ENCODE data around the gene ATP5F1C. TPM values are rescaled to one million over a fixed set of nuclear protein-coding genes. Genes with fewer than 3 reads are reported as not detected.
A peak's percentile ranks its signal among the peaks of the same experiment; 100 is the strongest.
"Not testable (repeated sequence)": the region's sequence is repeated elsewhere in the genome, so short reads cannot be mapped to it uniquely, and the experiment has no call there.

ATP5F1C gene
- total RNA-seq (254 TPM), polyA plus RNA-seq (262 TPM)

DNA sequence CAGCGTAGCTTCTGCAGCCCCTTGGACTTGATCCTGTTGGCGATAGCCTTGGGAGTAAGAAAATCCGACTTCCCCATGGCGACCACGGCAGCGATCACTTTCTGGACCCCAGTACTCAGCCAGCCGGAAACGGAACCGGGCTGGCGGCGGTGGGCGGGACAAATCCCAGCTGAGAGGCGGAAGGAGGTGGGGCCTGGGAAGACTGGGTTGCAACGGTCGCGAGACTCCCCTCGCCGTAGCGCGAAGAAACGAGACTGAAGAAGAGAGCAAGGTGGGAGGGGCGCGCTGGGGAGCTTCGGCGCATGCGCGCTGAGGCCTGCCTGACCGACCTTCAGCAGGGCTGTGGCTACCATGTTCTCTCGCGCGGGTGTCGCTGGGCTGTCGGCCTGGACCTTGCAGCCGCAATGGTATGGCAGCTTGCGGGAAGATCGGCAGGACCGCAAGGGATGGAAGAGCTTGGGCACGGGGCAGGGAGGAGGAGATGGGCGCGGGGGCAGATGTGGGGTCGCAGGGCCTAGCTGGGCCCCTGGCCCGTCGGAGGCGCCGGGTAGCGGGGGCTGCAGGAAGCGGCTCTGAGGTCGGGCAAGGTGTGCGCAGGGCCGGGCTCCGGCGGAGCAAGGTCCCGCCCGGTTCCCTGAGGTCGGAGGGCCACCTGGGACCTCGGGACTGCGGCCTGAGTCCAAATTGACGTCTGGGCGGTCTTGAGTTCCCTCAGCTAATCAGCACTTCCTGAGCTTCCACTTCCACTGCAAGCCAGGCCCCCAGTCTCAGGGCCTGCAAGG, at the start of gene ATP5F1C, which contains the start of gene KIN:
Gene ATP5F1C (plus strand): TSS at position 321 of the 782 bp plus-strand sequence. CDS start 31 bp downstream, at position 352.
Gene KIN (minus strand): TSS at position 137 of the 782 bp plus-strand sequence. CDS start 60 bp downstream, at position 77.
- under 1% methylated on average over 59 of the region's 59 CpGs for WGBS
- DNase-seq (ENCODE audit: extremely low spot score), result peak; percentile 92
- Histone ChIP-seq H3K27ac (ENCODE audit: low read depth) (peak within 1 kb of the TSS; percentile 53), H3K36me3 (ENCODE audit: insufficient read depth) (peaks cover 2% of the 10 kb centered on the region), H3K4me3 (ENCODE audit: low read depth, low read length) (peak within 1 kb of the TSS; percentile 96), H3K4me1 (ENCODE audit: insufficient read depth) (peaks cover 4% of the 10 kb centered on the region)

DNA sequence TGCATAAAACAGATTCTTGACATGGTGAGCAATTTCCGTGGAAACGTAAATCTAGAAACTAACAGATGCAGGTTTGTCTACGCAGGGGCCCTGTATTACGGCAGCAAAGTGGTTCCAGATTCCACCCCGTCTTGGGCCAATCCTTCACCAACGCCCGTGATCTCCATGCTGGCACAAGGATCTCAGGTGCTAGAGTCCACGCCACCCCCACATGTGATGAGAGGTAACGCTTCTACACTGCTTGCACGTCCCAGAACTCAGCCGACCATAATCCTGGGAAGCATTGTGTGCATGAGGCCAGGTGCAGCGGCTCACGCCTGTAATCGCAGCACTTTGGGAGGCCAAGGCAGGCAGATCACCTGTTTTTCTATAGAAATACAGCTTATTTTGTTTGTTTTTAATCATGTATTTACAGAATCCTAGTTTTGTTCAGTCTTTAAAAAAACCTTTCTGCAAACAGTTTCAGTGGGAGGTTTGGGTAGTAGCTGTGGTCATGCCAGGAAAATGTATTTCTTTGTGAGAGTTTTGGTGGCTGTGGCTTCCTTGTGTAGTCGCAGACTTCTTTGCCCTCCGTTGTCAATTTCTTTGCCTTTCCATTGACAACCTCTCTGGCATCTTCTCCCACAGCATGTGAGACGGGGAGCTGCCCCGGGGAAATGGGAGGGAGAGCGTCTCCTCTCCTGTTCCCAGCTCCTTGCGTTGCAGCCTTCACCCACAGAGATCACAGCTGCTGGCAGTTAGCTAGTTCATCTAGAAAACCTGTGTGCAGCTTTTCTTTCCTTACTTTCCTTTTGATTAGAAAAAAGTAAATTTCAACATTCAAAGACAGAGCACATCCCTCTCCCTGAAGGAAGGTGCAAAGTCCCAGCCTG, 49.2 kb upstream of the ATP5F1C start:
- no peak overlapping the region for H3K27ac ChIP-seq (ENCODE audit: low read depth)
- H3K4me3 ChIP-seq (ENCODE audit: low read depth, low read length), result no peak overlapping the region
- DNase-seq (ENCODE audit: extremely low spot score), result no peak
- WGBS, result 80% methylated on average over 20 of the region's 20 CpGs
- H3K4me1 ChIP-seq (ENCODE audit: insufficient read depth), result no peaks in the 10 kb centered on the region
- no peaks in the 10 kb centered on the region for H3K36me3 ChIP-seq (ENCODE audit: insufficient read depth)

DNA sequence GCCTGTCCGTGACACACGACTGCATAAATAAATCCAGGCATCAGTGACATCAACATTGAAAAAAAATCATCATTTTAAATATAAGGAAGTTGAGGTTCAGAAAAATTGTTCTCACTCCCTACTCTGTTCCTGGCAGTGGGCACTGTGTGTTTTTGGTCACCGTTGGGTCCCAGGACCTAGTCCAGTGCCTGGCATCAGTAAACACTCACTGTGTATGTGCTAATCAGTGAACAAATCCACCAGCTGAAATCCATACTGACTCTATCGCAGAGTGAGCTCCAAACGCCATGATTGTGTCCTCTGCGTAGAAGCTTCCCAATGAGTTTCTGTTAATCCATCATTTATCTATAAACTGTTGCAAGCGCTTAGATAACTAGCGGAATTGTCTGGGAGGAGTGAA, 43.7 kb upstream of the ATP5F1C start:
- DNase-seq (ENCODE audit: extremely low spot score), result no peak
- no peak overlapping the region for H3K27ac ChIP-seq (ENCODE audit: low read depth)
- H3K4me3 ChIP-seq (ENCODE audit: low read depth, low read length), result no peak overlapping the region
- H3K36me3 ChIP-seq (ENCODE audit: insufficient read depth), result no peaks in the 10 kb centered on the region
- WGBS, result 86% methylated on average over 8 of the region's 8 CpGs
- H3K4me1 ChIP-seq (ENCODE audit: insufficient read depth), result no peaks in the 10 kb centered on the region

DNA sequence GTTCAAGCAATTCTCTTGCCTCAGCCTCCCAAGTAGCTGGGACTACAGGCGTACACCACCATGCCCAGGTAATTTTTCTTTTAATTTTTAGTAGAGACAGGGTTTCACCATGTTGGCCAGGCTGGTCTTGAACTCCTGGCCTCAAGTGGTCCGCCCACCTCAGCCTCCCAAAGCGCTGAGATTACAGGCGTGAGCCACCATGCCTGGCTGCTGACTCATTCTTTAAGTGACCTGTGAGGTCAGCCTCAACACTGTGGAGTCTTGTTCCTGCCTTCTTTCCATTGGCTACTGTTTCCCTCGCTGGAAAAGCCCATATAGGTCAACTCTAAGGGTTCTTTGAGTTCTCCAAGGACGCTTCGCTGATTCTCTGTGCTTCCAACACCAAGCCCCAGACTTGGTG, 39.3 kb upstream of the ATP5F1C start:
- not testable (repeated sequence) for DNase-seq (ENCODE audit: extremely low spot score); H3K4me3 ChIP-seq (ENCODE audit: low read depth, low read length); H3K27ac ChIP-seq (ENCODE audit: low read depth); H3K36me3 ChIP-seq (ENCODE audit: insufficient read depth); H3K4me1 ChIP-seq (ENCODE audit: insufficient read depth)
- 89% methylated on average over 7 of the region's 7 CpGs for WGBS

DNA sequence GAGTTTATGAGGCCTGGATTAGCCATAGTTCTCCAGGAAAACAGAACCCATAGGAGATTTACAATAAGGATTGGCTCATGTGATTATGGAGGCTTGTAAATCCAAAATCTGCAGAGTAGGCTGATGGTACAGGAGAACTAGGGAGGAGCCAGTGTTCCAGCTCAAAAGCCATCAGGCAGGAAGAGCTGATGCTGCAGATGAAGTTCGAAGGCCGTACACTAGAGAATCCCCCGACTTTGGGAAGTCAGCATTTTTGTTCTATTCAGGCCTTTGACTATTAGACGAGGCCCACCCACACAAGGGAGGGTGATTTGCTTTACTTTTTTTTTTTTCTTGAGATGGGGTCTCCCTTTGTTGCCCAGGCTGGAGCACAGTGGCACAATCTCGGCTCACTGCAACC, 37.8 kb upstream of the ATP5F1C start:
- 97% methylated on average over 5 of the region's 5 CpGs for WGBS

DNA sequence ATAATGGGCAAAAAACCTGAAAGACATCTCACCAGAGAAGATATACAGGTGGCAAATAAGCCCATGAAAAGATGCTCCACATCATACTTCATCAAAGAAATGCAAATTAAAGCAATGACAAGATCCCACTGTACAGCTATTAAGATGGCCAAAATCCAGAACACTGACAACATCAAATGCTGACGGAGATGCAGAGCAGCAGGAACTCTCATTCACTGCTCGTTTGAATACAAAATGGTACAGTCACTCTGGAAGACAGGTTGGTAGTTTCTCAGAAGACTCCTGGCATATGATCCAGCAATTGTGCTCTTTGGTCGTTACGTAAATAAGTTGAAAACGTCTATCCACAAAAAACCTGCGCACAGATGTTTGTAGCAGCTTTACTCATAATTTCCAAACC, 35.7 kb upstream of the ATP5F1C start:
- H3K36me3 ChIP-seq (ENCODE audit: insufficient read depth), result peaks cover 4% of the 10 kb centered on the region
- DNase-seq (ENCODE audit: extremely low spot score), result no peak
- no peaks in the 10 kb centered on the region for H3K4me1 ChIP-seq (ENCODE audit: insufficient read depth)
- no peak overlapping the region for H3K4me3 ChIP-seq (ENCODE audit: low read depth, low read length)
- 91% methylated on average over 6 of the region's 6 CpGs for WGBS
- H3K27ac ChIP-seq (ENCODE audit: low read depth), result no peak overlapping the region

More for the DNA sequence above, 37.8 kb upstream of the ATP5F1C start:
- Histone ChIP-seq H3K4me3 (ENCODE audit: low read depth, low read length) (no peak overlapping the region), H3K27ac (ENCODE audit: low read depth) (no peak overlapping the region), H3K36me3 (ENCODE audit: insufficient read depth) (peaks cover 4% of the 10 kb centered on the region), H3K4me1 (ENCODE audit: insufficient read depth) (no peaks in the 10 kb centered on the region)
- no peak for DNase-seq (ENCODE audit: extremely low spot score)

DNA sequence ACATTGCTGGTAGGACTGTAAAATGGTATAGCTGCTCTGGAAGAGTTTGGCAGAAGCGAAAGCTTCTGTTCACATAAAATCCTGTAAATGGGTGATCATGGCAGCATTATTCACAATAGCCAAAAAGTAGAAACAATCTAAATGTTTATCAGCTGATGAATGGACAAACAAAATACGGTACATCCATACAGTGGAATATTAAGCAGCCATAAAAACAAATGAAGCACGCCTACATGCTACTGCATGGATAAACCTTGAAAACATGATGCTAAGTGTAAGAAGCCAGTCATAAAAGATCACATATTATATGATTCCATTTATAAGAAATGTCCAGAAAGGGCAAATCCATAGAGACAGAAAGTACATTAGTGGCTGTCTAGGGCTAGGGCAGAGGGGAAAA, 32.9 kb upstream of the ATP5F1C start:
- H3K36me3 ChIP-seq (ENCODE audit: insufficient read depth), result peaks cover 4% of the 10 kb centered on the region
- no peak overlapping the region for H3K27ac ChIP-seq (ENCODE audit: low read depth)
- no peaks in the 10 kb centered on the region for H3K4me1 ChIP-seq (ENCODE audit: insufficient read depth)
- DNase-seq (ENCODE audit: extremely low spot score), result no peak
- H3K4me3 ChIP-seq (ENCODE audit: low read depth, low read length), result no peak overlapping the region
- 98% methylated on average over 3 of the region's 3 CpGs for WGBS

DNA sequence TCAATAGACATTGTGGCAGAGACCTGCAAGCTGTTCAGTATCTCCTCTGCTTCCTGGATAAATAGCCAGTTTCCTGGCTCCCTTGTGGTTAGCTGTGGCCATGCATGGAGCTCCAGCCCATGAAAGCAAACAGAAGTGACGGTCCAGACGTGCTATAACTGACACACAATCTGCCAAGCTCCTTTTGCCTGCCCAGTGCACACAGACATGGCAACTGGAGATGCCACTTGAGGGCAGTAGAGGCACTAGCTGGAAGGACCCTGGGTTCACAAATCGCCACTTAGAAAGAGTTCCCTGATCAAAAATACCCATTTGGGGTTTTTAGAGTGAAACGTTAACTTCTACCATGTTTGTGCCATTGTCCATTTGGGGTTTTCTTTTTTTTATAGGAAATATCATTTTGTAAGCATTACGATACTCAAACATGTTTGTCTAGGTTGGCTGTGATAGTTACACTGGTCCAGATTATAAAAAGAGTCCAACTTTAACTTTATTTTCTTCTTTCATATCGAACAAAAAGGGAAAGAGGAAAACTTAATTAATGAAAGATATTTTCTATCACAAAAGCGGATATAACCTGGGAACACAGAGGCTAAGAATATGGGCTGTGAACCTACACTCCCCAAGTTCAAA, 31.5 kb upstream of the ATP5F1C start:
- DNase-seq (ENCODE audit: extremely low spot score), result no peak
- Histone ChIP-seq H3K4me3 (ENCODE audit: low read depth, low read length) (no peak overlapping the region), H3K4me1 (ENCODE audit: insufficient read depth) (no peaks in the 10 kb centered on the region), H3K27ac (ENCODE audit: low read depth) (no peak overlapping the region), H3K36me3 (ENCODE audit: insufficient read depth) (peaks cover 4% of the 10 kb centered on the region)
- 81% methylated on average over 7 of the region's 7 CpGs for WGBS

DNA sequence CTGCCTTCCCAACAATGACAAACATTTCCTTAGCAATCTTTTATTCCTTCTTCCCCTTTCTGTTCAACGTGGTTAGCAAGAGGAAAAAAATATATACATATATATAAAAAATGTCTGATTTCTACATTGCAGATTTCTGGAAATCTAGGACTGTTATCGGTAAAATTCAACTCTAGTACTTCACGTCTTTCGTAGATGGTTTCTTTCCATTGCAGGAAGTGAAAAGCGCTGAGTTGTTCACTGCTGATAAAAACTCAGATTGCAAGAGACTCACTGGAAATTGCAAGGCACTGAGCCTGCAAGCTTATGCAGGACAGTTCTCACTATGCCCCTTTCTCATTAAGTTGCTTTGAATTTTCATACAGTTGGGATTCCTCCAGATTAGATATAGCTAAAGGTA, 24.0 kb upstream of the ATP5F1C start:
- H3K36me3 ChIP-seq (ENCODE audit: insufficient read depth), result peaks cover 6% of the 10 kb centered on the region
- no peaks in the 10 kb centered on the region for H3K4me1 ChIP-seq (ENCODE audit: insufficient read depth)
- 83% methylated on average over 5 of the region's 5 CpGs for WGBS
- H3K27ac ChIP-seq (ENCODE audit: low read depth), result no peak overlapping the region
- no peak for DNase-seq (ENCODE audit: extremely low spot score)
- H3K4me3 ChIP-seq (ENCODE audit: low read depth, low read length), result no peak overlapping the region

DNA sequence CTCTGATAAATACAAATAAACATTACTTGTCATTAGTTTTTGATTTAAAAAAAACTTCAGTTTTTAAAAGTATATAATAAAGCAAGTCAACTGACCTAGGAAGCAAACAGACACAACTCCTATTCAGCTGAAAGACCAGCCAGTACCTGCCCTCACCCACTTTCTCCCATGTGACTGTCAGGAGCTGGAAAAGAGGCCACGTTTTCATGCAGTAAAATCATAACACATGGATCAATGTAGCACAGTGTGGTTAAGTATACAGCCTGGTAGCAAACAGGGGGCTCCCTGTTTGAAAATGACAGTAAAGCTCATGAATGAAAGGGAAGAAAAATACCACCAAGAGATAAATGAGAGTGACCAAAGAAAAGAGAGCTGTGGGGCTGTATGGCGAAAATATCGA, 21.7 kb upstream of the ATP5F1C start:
- 86% methylated on average over 3 of the region's 3 CpGs for WGBS
- Histone ChIP-seq H3K4me1 (ENCODE audit: insufficient read depth) (no peaks in the 10 kb centered on the region), H3K27ac (ENCODE audit: low read depth) (no peak overlapping the region), H3K4me3 (ENCODE audit: low read depth, low read length) (no peak overlapping the region), H3K36me3 (ENCODE audit: insufficient read depth) (peaks cover 7% of the 10 kb centered on the region)
- no peak for DNase-seq (ENCODE audit: extremely low spot score)

DNA sequence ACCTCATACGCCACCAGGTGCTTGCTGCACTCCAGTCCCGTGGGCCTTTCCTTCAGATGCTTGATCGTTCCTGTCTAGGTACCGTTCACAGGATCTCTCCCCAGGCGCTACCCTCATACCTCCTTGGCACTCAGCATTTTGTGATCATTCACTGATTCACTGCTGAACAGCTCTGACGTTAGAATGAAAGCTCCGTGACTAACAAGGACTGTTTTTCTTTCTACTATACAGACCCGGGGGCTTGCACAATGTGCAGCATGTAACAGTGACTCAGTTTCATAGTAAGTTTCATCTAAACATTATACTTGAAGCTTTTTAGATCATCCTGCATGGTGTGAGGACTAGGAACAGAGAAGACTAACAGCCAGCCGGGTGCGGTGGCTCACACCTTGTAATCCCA, 20.8 kb upstream of the ATP5F1C start:
- 95% methylated on average over 10 of the region's 10 CpGs for WGBS
- Histone ChIP-seq H3K27ac (ENCODE audit: low read depth) (no peak overlapping the region), H3K4me1 (ENCODE audit: insufficient read depth) (no peaks in the 10 kb centered on the region), H3K36me3 (ENCODE audit: insufficient read depth) (peaks cover 5% of the 10 kb centered on the region), H3K4me3 (ENCODE audit: low read depth, low read length) (no peak overlapping the region)
- no peak for DNase-seq (ENCODE audit: extremely low spot score)

DNA sequence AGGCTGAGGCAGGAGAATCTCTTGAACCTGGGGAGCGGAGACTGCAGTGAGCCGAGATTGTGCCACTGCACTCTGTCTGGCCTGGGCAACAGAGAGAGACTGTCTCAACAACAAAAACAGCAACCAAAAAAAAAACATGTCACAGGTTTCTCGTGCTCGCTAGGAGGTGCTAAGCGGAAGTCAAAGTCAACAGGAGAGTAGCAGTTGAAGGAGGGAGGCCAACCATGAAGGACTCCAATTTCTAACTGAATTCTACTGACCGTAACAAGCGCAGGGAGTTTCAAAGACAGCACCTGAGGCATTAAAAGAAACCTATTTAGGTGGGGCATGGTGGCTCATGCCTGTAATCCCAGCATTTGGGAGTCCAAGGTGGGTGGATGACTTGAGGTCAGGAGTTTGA, 19.6 kb upstream of the ATP5F1C start:
- H3K27ac ChIP-seq (ENCODE audit: low read depth), result no peak overlapping the region
- no peaks in the 10 kb centered on the region for H3K4me1 ChIP-seq (ENCODE audit: insufficient read depth)
- 97% methylated on average over 7 of the region's 7 CpGs for WGBS
- H3K36me3 ChIP-seq (ENCODE audit: insufficient read depth), result peaks cover 8% of the 10 kb centered on the region
- DNase-seq (ENCODE audit: extremely low spot score), result no peak
- no peak overlapping the region for H3K4me3 ChIP-seq (ENCODE audit: low read depth, low read length)
